Karpas-422 (cell line): ENCODE data around the gene COL25A1. TPM values are rescaled to one million over a fixed set of nuclear protein-coding genes. Genes with fewer than 3 reads are reported as not detected.

ENCODE experiments used
- DNase-seq: peaks from one replicate; pipeline ENCODE4 v3.0.0-alpha.2; 2015
- H2AFZ ChIP-seq: fragments of 200-600 bp; sonication (generic); 2 replicates; pipeline ENCODE4 v1.6.1; 2014; ENCODE audit warnings: antibody characterized with exemption, low read length, mixed read lengths
- H3K27ac ChIP-seq: fragments of 200-600 bp; sonication (generic); 2 replicates; pipeline ENCODE4 v1.5.1; 2014; ENCODE audit warnings: mild to moderate bottlenecking, low read length, moderate library complexity
- H3K27me3 ChIP-seq: fragments of 200-600 bp; sonication (generic); 2 replicates; pipeline ENCODE4 v1.6.1; 2014; ENCODE audit warnings: low read length, mixed read lengths
- H3K36me3 ChIP-seq: fragments of 200-600 bp; sonication (generic); 2 replicates; pipeline ENCODE4 v1.6.1; 2014; ENCODE audit warnings: low read length, mixed read lengths; ENCODE audit not compliant: insufficient read depth
- H3K4me1 ChIP-seq: fragments of 200-600 bp; sonication (generic); 2 replicates; pipeline ENCODE4 v1.6.1; 2014; ENCODE audit warnings: mild to moderate bottlenecking, low read length, mixed read lengths
- H3K4me2 ChIP-seq: fragments of 200-600 bp; sonication (generic); 2 replicates; pipeline ENCODE4 v1.6.1; 2014; ENCODE audit warnings: low read length, low read depth, mild to moderate bottlenecking; ENCODE audit not compliant: poor library complexity, severe bottlenecking
- H3K4me3 ChIP-seq: fragments of 200-600 bp; sonication (generic); 2 replicates; pipeline ENCODE4 v1.5.1; 2014; ENCODE audit warnings: mild to moderate bottlenecking, antibody characterized with exemption, low read length, mixed read lengths
- H3K79me2 ChIP-seq: fragments of 200-600 bp; sonication (generic); 2 replicates; pipeline ENCODE4 v1.6.1; 2014; ENCODE audit warnings: mild to moderate bottlenecking, low read length, mixed read lengths
- H3K9ac ChIP-seq: fragments of 200-600 bp; sonication (generic); 2 replicates; pipeline ENCODE4 v1.6.0; 2014; ENCODE audit warnings: low read length
- H3K9me2 ChIP-seq: fragments of 200-600 bp; sonication (generic), shearing (Covaris generic); replicated peaks from 2 replicates; pipeline ENCODE4 v1.6.0; 2014; ENCODE audit warnings: mild to moderate bottlenecking, low read length, moderate library complexity; ENCODE audit not compliant: insufficient read depth
- H3K9me3 ChIP-seq: fragments of 300-700, 200-600 bp; sonication (generic); 2 replicates; pipeline ENCODE4 v1.6.1; 2014; ENCODE audit warnings: low read length, mixed read lengths
- H4K20me1 ChIP-seq: fragments of 200-600 bp; sonication (generic); 2 replicates; pipeline ENCODE4 v1.6.1; 2014; ENCODE audit warnings: mild to moderate bottlenecking, antibody characterized with exemption, low read length, low read depth; ENCODE audit not compliant: insufficient read depth
- total RNA-seq: library from RNA; depleted of rRNA; stranded (reverse); fragments of >200 nt; shearing (Covaris generic); gene quantifications from 2 replicates; pipeline ENCODE4 v1.2.3, GENCODE V29; 2014; ENCODE audit warnings: low replicate concordance; rRNA removed

COL25A1 gene
- total RNA-seq, result 0.32 TPM in 1 of 2 replicates, not detected in the other

GRCh38 chr4:109302361-109303139, at the start of gene COL25A1:
TSS of gene COL25A1 (minus strand) at chr4:109302658.
- Histone ChIP-seq H2AFZ (no peak within 1 kb of the TSS), H3K27ac (no peak within 1 kb of the TSS), H3K27me3 (no peaks in the 10 kb centered on the region), H4K20me1 (no peaks in the 10 kb centered on the region), H3K9me3 (no peaks in the 10 kb centered on the region), H3K4me3 (no peak within 1 kb of the TSS), H3K79me2 (no peaks in the 10 kb centered on the region), H3K36me3 (no peaks in the 10 kb centered on the region), H3K9ac (no peak within 1 kb of the TSS), H3K4me2 (no peak within 1 kb of the TSS), H3K9me2 (no peaks in the 10 kb centered on the region), H3K4me1 (no peaks in the 10 kb centered on the region)
- DNase-seq, result no peak

- Histone ChIP-seq H2AFZ (no peak overlapping the region), H3K79me2 (no peaks in the 10 kb centered on the region), H3K4me1 (no peaks in the 10 kb centered on the region), H3K9ac (no peak overlapping the region), H3K9me3 (no peaks in the 10 kb centered on the region), H3K4me2 (no peak overlapping the region), H3K27ac (no peak overlapping the region), H3K4me3 (no peak overlapping the region), H4K20me1 (no peaks in the 10 kb centered on the region), H3K9me2 (no peaks in the 10 kb centered on the region), H3K36me3 (no peaks in the 10 kb centered on the region), H3K27me3 (no peaks in the 10 kb centered on the region)
- DNase-seq, result no peak
These were observed 47.7 kb upstream of the COL25A1 start for GRCh38 chr4:109350121-109350520.

- no peak overlapping the region for H2AFZ ChIP-seq
These were observed 32.0 kb upstream of the COL25A1 start for GRCh38 chr4:109334129-109335105.

GRCh38 chr4:109332926-109333464, 30.5 kb upstream of the COL25A1 start:
- Histone ChIP-seq H3K9me3 (no peaks in the 10 kb centered on the region), H3K9me2 (no peaks in the 10 kb centered on the region), H3K36me3 (no peaks in the 10 kb centered on the region), H3K27me3 (no peaks in the 10 kb centered on the region; the same call in 1 of the 2 replicates), H3K4me1 (no peaks in the 10 kb centered on the region), H3K27ac (no peak overlapping the region), H3K9ac (no peak overlapping the region), H3K4me2 (no peak overlapping the region), H2AFZ (no peak overlapping the region), H3K4me3 (no peak overlapping the region), H3K79me2 (no peaks in the 10 kb centered on the region), H4K20me1 (0 out of 2 replicates have a peak, but pooled peaks cover 2% of the 10 kb centered on the region)
- peak; percentile 79 for DNase-seq

More at GRCh38 chr4:109334129-109335105, 32.0 kb upstream of the COL25A1 start:
- H3K9ac ChIP-seq, result no peak overlapping the region
- no peaks in the 10 kb centered on the region for H3K79me2 ChIP-seq
- no peak overlapping the region for H3K4me2 ChIP-seq
- no peaks in the 10 kb centered on the region; the same call in 1 of the 2 replicates for H3K27me3 ChIP-seq
- no peaks in the 10 kb centered on the region for H3K9me2 ChIP-seq
- no peak overlapping the region for H3K27ac ChIP-seq
- no peaks in the 10 kb centered on the region for H3K9me3 ChIP-seq
- H4K20me1 ChIP-seq, result 0 out of 2 replicates have a peak, but pooled peaks cover 2% of the 10 kb centered on the region
- H3K4me3 ChIP-seq, result no peak overlapping the region
- no peak for DNase-seq
- no peaks in the 10 kb centered on the region for H3K4me1 ChIP-seq
- H3K36me3 ChIP-seq, result no peaks in the 10 kb centered on the region

GRCh38 chr4:109327641-109328040, 25.2 kb upstream of the COL25A1 start:
- DNase-seq, result no peak
- H3K4me2 ChIP-seq, result no peak overlapping the region
- no peaks in the 10 kb centered on the region for H3K4me1 ChIP-seq
- H3K27me3 ChIP-seq, result no peaks in the 10 kb centered on the region; the same call in 1 of the 2 replicates
- H3K9me2 ChIP-seq, result no peaks in the 10 kb centered on the region
- no peak overlapping the region for H2AFZ ChIP-seq
- H3K36me3 ChIP-seq, result no peaks in the 10 kb centered on the region
- no peak overlapping the region for H3K27ac ChIP-seq
- no peaks in the 10 kb centered on the region; the same call in 1 of the 2 replicates for H3K9me3 ChIP-seq
- no peaks in the 10 kb centered on the region for H3K79me2 ChIP-seq
- no peaks in the 10 kb centered on the region for H4K20me1 ChIP-seq
- no peak overlapping the region for H3K9ac ChIP-seq
- no peak overlapping the region for H3K4me3 ChIP-seq

- H3K4me2 ChIP-seq, result no peak overlapping the region
These were observed 23.2 kb upstream of the COL25A1 start for GRCh38 chr4:109325698-109326097.

GRCh38 chr4:109323348-109323747, 20.9 kb upstream of the COL25A1 start:
- Histone ChIP-seq H3K9ac (no peak overlapping the region), H3K27ac (no peak overlapping the region), H3K4me3 (no peak overlapping the region), H3K9me3 (no peaks in the 10 kb centered on the region; the same call in 1 of the 2 replicates), H3K4me1 (peaks cover 15% of the 10 kb centered on the region), H3K79me2 (no peaks in the 10 kb centered on the region), H3K9me2 (no peaks in the 10 kb centered on the region), H3K27me3 (no peaks in the 10 kb centered on the region), H4K20me1 (no peaks in the 10 kb centered on the region), H3K36me3 (no peaks in the 10 kb centered on the region), H3K4me2 (no peak overlapping the region), H2AFZ (no peak overlapping the region)
- no peak for DNase-seq

More at GRCh38 chr4:109325698-109326097, 23.2 kb upstream of the COL25A1 start:
- H2AFZ ChIP-seq, result no peak overlapping the region
- no peaks in the 10 kb centered on the region; the same call in 1 of the 2 replicates for H3K9me3 ChIP-seq
- no peak overlapping the region for H3K27ac ChIP-seq
- DNase-seq, result no peak
- H3K79me2 ChIP-seq, result no peaks in the 10 kb centered on the region
- H3K36me3 ChIP-seq, result no peaks in the 10 kb centered on the region
- H3K4me3 ChIP-seq, result no peak overlapping the region
- H4K20me1 ChIP-seq, result no peaks in the 10 kb centered on the region
- no peaks in the 10 kb centered on the region for H3K27me3 ChIP-seq
- H3K9ac ChIP-seq, result no peak overlapping the region
- no peaks in the 10 kb centered on the region for H3K9me2 ChIP-seq
- peaks cover 5% of the 10 kb centered on the region for H3K4me1 ChIP-seq
